Ramos (cell line): Measurements from ENCODE around the gene IL23R.
"Not testable (repeated sequence)": the region's sequence is repeated elsewhere in the genome, so short reads cannot be mapped to it uniquely, and the experiment has no call there.

Experiments used
- in situ Hi-C: fragments of 300-500 bp; cut with MboI; formaldehyde crosslinking; loops from one replicate; pipeline ENCODE4 v1.14.3; 2022; ENCODE audit warnings: low sequenced_read_pairs; ENCODE audit not compliant: unreplicated experiment

Gene IL23R

DNA sequence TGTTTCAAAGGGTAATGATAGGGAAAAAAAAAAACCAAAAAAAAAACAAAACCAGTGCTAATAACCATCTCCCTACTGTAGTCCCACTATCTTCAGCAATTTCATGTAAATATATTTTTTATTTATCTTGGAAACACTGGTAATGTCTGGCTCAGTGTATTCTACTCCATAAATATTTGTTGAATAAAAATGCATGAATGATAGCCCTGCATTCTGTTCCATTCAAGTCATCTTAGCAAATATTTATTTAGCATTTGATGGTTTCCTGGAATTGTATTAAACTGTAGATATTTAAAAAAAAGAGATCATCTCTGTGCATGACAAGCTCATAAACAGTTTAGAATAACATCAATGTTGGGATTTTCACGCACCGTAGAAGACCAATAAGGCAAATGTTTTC is 24.2 kb downstream of the IL23R start:
- in situ Hi-C loops: no loop called here

GRCh38 chr1:67190942-67191341 is 24.7 kb downstream of the IL23R start:
- in situ Hi-C loops: no loop called here

GRCh38 chr1:67191668-67192520 is 25.6 kb downstream of the IL23R start:
- in situ Hi-C loops: no loop called here

GRCh38 chr1:67192902-67193301 is 26.6 kb downstream of the IL23R start:
- in situ Hi-C loops: no loop called here

DNA sequence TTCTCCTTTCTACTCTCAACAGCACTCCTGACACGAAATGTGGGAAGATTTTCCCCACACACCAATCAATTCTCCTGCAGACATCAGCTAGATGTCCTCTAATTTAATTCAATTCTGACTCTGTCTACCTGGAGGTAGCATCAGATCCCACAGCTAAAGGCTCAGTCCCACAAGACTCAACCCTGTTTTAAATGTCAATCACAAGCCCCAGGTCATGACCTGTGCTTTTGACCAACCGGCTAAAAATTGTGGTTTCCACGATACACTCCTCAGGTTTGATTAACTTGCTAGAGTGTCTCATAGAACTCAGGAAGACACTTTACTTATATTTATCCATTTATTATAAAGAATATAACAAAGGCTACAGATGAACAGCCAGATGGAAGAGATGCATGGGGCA is 27.4 kb downstream of the IL23R start:
- in situ Hi-C loops: no loop called here

GRCh38 chr1:67194209-67194863 is 28.1 kb downstream of the IL23R start:
- in situ Hi-C loops: no loop called here

- in situ Hi-C loops: no loop called here
These were observed 34.5 kb downstream of the IL23R start for GRCh38 chr1:67200755-67201154.

- in situ Hi-C loops: no loop called here
These were observed 35.6 kb downstream of the IL23R start for GRCh38 chr1:67201891-67202290.

DNA sequence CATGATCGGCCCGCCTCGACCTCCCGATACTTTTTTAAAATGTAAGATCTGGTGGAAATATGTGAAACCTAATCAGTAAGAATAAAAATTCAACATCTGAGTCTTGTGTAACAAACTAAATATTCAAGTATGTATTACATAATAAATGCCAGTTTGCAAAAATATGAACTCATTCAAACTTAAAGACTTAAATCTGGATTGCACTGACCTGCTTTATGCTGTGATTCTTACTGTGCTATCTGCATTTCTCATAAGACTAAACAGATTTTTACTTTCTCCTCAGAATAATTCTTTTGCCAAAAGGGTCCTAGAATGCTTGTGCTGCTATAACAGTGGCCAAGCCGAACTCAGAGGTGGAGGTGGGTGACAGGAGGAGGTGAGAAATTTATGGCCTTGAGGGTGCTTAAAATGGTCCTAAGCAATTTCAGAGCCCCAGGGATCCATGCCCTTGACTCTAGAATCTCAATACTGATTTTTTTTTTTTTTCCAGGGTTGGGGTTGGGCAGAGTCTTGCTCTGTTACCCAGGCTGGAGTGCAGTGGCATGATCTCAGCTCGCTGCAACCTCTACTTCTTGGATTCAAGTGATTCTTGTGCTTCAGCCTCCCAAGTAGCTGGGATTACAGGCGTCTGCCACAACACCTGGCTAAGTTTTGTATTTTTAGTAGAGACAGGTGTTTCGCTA is 38.2 kb downstream of the IL23R start:
- in situ Hi-C loops: no loop called here

DNA sequence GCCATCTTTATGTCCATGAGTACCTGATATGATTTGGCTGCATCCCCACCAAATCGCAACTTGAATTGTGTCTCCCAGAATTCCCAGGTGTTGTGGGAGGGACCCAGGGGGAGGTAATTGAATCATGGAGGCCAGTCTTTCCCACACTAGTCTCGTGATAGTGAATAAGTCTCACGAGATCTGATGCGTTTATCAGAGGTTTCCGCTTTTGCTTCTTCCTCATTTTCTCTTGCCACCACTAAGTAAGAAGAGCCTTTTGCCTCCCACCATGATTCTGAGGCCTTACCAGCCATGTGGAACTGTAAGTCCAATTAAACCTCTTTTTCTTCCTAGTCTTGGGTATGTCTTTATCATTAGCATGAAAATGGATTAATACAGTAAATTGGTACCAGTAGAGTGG is 41.1 kb downstream of the IL23R start:
- in situ Hi-C loops: not testable (repeated sequence)

GRCh38 chr1:67208217-67208616 is 42.0 kb downstream of the IL23R start:
- in situ Hi-C loops: no loop called here

DNA sequence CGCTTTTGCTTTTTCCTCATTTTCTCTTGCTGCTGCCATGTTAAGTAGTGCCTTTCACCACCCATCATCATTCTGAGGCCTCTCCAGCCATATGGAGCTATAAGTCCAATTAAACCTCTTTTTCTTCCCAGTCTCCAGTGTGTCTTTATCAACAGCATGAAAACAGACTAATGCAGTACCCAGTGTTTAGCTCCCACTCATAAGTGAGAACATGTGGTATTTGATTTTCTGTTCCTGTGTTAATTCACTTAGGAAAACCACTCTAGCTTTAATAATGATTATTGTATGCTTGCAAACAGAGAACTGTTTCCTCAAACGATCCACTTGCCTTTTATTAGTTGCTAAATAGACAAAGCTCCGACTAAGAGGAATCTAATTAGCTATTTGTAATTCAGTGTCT is 43.3 kb downstream of the IL23R start:
- in situ Hi-C loops: no loop called here

DNA sequence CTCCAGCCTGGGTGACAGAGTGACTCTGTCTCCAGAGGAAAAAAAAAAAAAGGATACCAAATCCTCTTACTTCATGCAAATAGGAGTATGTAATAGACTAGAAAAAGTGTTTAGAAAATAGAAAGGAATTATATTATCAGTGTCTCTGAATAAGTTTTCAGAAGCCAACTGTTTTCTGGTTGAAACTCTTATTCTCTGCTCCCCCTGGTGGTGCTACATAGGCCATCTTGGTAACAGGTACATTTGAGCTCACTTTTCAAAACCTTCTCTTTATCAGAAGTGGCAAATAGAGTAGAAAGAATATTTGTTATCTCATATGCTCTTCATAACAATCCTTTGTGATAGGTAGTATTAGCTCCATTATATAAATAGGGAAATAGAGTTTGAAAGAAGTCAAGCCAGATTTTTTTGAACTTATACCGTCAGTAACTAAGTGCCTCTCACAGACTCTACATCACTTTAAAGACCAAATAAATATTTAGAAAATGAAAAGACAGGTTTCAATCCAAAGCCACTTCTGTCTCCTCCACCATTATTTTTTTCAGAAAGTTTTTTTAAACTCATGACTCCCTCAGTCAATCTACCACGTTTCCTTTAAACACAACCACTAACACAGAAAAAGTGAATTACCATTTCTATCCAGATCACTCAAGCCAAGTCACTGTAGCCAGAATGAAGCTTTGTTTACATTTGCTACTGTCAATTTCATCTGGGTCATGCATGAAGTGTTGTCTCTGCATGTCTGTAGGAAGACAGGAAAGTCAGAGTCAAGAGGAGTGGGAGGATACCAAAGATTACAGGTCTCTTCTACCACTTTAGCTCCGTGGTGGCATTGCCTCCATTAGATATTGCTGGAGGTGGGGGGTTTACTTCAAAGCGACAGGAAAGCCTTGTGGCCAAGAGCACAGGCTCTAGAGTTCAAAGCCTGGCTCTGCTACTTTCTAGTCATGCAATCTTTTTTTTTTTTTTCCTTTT is 45.6 kb downstream of the IL23R start:
- in situ Hi-C loops: no loop called here

GRCh38 chr1:67213164-67213563 is 46.9 kb downstream of the IL23R start:
- in situ Hi-C loops: no loop called here

- in situ Hi-C loops: no loop called here
These were observed 47.7 kb downstream of the IL23R start for GRCh38 chr1:67213948-67214347.

- in situ Hi-C loops: no loop called here
These were observed 48.3 kb downstream of the IL23R start for GRCh38 chr1:67214420-67215174.

GRCh38 chr1:67216401-67216800 is 50.1 kb downstream of the IL23R start:
- in situ Hi-C loops: no loop called here

- in situ Hi-C loops: no loop called here
These were observed 51.2 kb downstream of the IL23R start for GRCh38 chr1:67217417-67217816.

DNA sequence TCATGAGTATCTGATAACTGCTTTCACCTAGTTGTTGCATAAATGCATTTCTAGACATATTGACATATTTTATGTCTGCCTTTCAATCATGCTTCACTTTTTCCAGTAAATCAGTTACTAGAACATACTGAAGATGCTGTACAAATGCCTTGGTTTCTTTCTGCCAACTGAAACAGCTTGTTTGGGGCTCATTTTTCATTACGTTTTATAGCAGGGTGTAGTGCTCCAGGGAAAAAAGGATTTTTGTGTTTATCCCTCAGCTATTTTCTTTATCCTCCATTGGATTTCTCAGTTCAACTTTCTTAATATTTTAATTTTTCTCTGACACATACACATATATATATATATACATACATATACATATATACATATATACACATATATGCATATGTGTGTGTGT is 51.7 kb downstream of the IL23R start:
- in situ Hi-C loops: no loop called here
